C4-2B (cell line): ENCODE results near the gene ADORA2A.

Source experiments
- H3K27ac ChIP-seq: fragments of 450-650 bp; 2 replicates; pipeline ENCODE4 v1.5.1; 2017
- CTCF ChIP-seq: fragments of 450-650 bp; conservative IDR thresholded peaks from 2 replicates; pipeline ENCODE4 v1.5.1; 2017; ENCODE audit warnings: mild to moderate bottlenecking
- ZFX ChIP-seq: fragments of 450-650 bp; IDR thresholded peaks from 2 replicates; pipeline ENCODE4 v1.6.1; 2017

ADORA2A gene

GRCh38 chr22:24459911-24460310 lies 32.5 kb downstream of the ADORA2A start:
- no peak overlapping the region for H3K27ac ChIP-seq
- TF ChIP-seq ZFX = no peak
- TF ChIP-seq CTCF = no peak

- H3K27ac ChIP-seq = no peak overlapping the region
- TF ChIP-seq CTCF = no peak
- no peak for TF ChIP-seq ZFX
Observed at GRCh38 chr22:24460418-24461089, 33.2 kb downstream of the ADORA2A start.

- TF ChIP-seq ZFX = no peak
- no peak for TF ChIP-seq CTCF
- H3K27ac ChIP-seq = no peak overlapping the region
Observed at GRCh38 chr22:24463071-24463760, 35.8 kb downstream of the ADORA2A start.

GRCh38 chr22:24465566-24465965 lies 38.2 kb downstream of the ADORA2A start:
- TF ChIP-seq CTCF = no peak
- TF ChIP-seq ZFX = no peak
- H3K27ac ChIP-seq = no peak overlapping the region

- H3K27ac ChIP-seq = no peak overlapping the region
Observed at GRCh38 chr22:24465975-24466374, 38.6 kb downstream of the ADORA2A start.

DNA sequence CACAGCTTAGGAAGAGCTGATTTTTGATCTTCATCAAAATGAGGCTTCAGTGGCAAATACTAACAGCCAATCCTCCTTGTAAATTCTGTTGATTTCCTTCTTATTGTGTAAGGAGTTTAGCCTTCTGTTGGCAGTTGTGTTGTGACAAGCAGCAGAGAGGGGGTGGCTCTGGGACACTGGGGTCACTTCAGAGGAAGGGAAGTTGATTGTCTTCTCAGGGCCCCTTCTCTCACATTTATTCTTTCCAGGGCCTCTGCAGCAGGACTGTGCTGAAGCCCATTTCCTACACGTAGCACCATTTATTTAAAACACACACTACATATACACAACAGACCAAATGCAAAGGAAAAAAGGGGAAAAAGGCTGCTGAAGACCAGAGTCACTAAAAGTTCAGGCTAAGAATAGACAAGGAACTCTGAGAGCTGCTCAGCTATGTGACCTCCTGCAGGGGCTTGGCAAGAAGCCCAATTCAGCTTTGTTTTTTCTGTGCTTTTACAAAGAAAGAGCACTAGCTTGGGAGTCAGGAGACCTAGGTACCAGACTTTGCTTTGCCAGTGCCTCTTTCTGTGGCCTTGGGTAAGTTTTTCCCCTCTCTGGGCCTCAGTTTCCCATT lies 39.4 kb downstream of the ADORA2A start:
- no peak overlapping the region for H3K27ac ChIP-seq
- TF ChIP-seq ZFX (no peak), CTCF (no peak)

More at GRCh38 chr22:24465975-24466374, 38.6 kb downstream of the ADORA2A start:
- TF ChIP-seq CTCF (no peak), ZFX (no peak)

- TF ChIP-seq ZFX (no peak), CTCF (no peak)
- no peak overlapping the region for H3K27ac ChIP-seq
Observed at GRCh38 chr22:24467340-24467739, 39.9 kb downstream of the ADORA2A start.
